Measurements from ENCODE around the gene HYAL1. TPM values are rescaled to one million over a fixed set of nuclear protein-coding genes. Genes with fewer than 3 reads are reported as not detected.

The HYAL1 gene
- total RNA-seq, 2 donors from 2014 or later = 2.0 TPM

GRCh38 chr3:50259432-50260026 lies 43.8 kb downstream of the HYAL1 start:
- DNase-seq (ENCODE audit: low spot score) = no peak
- Histone ChIP-seq H3K9me3 (no peaks in the 10 kb centered on the region), H3K4me1 (replicated peaks) (peaks cover 16% of the 10 kb centered on the region), H3K4me3 (peak overlapping the region in 1 of 2 donors; percentile 62), H3K27ac (peak overlapping the region; percentile 96 to 98), H3K27me3 (replicated peaks; ENCODE audit: insufficient read depth) (no peaks in the 10 kb centered on the region), H3K36me3 (peaks cover 19 to 21% of the 10 kb centered on the region in 2 donors)
- TF ChIP-seq POLR2AphosphoS5 (IDR thresholded peaks at IDR 0.05) (no peak), POLR2A (IDR thresholded peaks at IDR 0.05) (no peak)
- TF ChIP-seq, protein P1, sequence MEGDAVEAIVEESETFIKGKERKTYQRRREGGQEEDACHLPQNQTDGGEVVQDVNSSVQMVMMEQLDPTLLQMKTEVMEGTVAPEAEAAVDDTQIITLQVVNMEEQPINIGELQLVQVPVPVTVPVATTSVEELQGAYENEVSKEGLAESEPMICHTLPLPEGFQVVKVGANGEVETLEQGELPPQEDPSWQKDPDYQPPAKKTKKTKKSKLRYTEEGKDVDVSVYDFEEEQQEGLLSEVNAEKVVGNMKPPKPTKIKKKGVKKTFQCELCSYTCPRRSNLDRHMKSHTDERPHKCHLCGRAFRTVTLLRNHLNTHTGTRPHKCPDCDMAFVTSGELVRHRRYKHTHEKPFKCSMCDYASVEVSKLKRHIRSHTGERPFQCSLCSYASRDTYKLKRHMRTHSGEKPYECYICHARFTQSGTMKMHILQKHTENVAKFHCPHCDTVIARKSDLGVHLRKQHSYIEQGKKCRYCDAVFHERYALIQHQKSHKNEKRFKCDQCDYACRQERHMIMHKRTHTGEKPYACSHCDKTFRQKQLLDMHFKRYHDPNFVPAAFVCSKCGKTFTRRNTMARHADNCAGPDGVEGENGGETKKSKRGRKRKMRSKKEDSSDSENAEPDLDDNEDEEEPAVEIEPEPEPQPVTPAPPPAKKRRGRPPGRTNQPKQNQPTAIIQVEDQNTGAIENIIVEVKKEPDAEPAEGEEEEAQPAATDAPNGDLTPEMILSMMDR (IDR thresholded peaks at IDR 0.05) = no peak
- intact Hi-C loops (cut with DNase I) = loop anchor here (1.0 to 2.0 kb wide), 2 partner anchors 13 to 63 kb away; partner anchors contain the start of gene HYAL2
- 62% methylated on average over 14 of the region's 18 CpGs for WGBS

DNA sequence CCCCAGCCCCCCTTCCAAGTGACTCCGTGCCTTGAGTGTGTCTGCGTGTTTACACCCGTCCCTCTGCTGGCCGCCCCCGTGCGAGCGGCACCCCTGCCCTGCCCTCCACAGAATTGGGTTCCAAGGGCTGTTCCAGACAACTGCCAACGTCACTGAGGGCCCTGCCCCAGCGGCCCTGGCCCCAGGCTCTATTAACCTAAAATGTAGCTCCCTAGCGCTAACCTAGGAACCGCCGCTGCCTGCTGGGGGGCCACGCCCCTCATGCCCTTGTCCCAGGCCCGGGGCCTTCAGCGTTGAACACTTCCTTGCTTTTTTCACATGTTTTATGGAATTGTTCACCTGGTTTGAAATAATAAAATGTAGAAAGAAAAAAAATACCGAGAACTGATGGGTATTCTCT lies 44.4 kb downstream of the HYAL1 start:
- Histone ChIP-seq H3K9me3 (no peaks in the 10 kb centered on the region), H3K36me3 (peaks cover 19 to 21% of the 10 kb centered on the region in 2 donors), H3K27ac (peak overlapping the region; percentile 96 to 98), H3K4me3 (no peak overlapping the region), H3K27me3 (replicated peaks; ENCODE audit: insufficient read depth) (no peaks in the 10 kb centered on the region), H3K4me1 (replicated peaks) (peaks cover 16% of the 10 kb centered on the region)
- intact Hi-C loops (cut with DNase I) = no loop called here
- DNase-seq (ENCODE audit: low spot score) = no peak
- TF ChIP-seq, protein P1 (IDR thresholded peaks at IDR 0.05) = no peak
- TF ChIP-seq POLR2AphosphoS5 (IDR thresholded peaks at IDR 0.05) (no peak), POLR2A (IDR thresholded peaks at IDR 0.05) (no peak)
- WGBS = 57% methylated on average over 16 of the region's 16 CpGs

DNA sequence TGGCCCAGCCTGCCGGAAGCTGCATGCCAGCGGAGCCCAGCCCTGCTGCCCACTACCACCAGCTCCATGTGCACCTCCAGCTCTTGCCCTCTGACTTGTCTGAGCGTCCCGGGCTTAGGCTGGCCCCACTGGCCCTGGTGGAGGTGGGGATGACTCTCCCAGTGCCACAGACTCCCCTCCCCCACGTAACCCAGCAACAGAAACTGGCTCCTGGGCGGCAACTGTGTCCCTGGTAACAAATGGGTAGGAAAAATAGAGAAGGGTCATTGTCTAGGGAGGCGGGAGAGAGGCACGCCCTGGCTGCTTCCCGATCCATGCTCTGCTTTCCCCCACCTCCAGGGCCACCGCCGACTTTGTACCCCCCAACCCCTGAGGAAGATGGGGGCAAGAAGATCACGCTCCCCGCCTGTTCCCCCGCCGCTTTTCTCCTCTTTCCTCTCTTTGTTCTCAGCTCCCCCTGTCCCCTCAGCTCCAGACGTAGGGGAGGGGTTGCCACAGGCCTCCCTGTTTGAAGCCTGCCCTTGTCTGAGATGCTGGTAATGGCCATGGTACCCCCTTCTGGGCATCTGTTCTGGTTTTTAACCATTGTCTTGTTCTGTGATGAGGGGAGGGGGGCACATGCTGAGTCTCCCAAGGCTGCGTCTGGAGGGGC lies 45.2 kb downstream of the HYAL1 start:
- 77% methylated on average over 15 of the region's 17 CpGs for whole genome bisulfite sequencing
- TF ChIP-seq POLR2AphosphoS5 (IDR thresholded peaks at IDR 0.05) = no peak
- Histone ChIP-seq H3K4me1 (replicated peaks) (peaks cover 16% of the 10 kb centered on the region), H3K27me3 (replicated peaks; ENCODE audit: insufficient read depth) (no peaks in the 10 kb centered on the region), H3K9me3 (no peaks in the 10 kb centered on the region), H3K27ac (peak overlapping the region in 1 of 2 donors; percentile 96), H3K36me3 (peaks cover 19 to 21% of the 10 kb centered on the region in 2 donors), H3K4me3 (no peak overlapping the region)
- no peak for DNase-seq (ENCODE audit: low spot score)
- intact Hi-C loops (cut with DNase I) = no loop called here

DNA sequence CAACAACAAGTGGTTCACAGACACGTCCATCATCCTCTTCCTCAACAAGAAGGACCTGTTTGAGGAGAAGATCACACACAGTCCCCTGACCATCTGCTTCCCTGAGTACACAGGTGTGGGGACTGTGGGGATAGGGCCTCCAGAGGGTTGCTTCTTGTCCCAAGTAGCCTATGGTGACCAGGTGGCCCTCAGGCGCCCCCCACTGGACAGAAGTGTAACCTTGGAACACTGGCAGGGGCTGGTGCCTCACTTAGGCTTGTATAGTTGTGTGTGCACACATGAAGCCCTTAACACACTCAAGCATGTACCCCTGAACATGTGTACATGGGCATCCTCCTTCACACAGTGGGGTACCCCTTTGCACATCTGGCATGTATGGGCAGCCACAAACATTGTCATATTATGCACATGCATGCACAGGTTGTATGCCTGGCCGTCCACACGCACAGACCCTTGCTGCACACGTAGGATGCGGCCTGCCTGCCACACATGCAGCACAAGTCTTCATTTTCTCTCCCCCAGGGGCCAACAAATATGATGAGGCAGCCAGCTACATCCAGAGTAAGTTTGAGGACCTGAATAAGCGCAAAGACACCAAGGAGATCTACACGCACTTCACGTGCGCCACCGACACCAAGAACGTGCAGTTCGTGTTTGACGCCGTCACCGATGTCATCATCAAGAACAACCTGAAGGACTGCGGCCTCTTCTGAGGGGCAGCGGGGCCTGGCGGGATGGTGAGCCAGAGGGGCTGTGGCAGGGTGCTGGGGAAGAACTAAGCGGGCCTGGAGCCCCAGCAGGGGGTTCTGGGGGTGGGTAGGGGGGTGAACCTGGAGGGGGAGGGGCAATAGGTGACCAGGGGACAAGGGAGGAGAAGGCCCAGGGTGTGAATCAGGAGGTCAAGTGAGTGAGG lies 46.1 kb downstream of the HYAL1 start:
- H3K4me3 ChIP-seq = no peak overlapping the region
- no peaks in the 10 kb centered on the region for H3K9me3 ChIP-seq
- H3K27me3 ChIP-seq (replicated peaks; ENCODE audit: insufficient read depth) = no peaks in the 10 kb centered on the region
- peaks cover 16% of the 10 kb centered on the region for H3K4me1 ChIP-seq (replicated peaks)
- DNase-seq (ENCODE audit: low spot score) = no peak
- H3K27ac ChIP-seq = no peak overlapping the region
- WGBS = 90% methylated on average over 20 of the region's 20 CpGs
- H3K36me3 ChIP-seq = peaks cover 19 to 21% of the 10 kb centered on the region in 2 donors
- intact Hi-C loops (cut with DNase I) = no loop called here
- no peak for TF ChIP-seq POLR2AphosphoS5 (IDR thresholded peaks at IDR 0.05)
- TF ChIP-seq, protein P1 (IDR thresholded peaks at IDR 0.05) = peak in 3 of 4 experiments; percentile 35 to 48 (median 41)

GRCh38 chr3:50255251-50255615 lies 48.1 kb downstream of the HYAL1 start:
- H3K27ac ChIP-seq = peak overlapping the region; percentile 42 to 57
- DNase-seq (ENCODE audit: low spot score) = no peak
- TF ChIP-seq POLR2AphosphoS5 (IDR thresholded peaks at IDR 0.05) (no peak), POLR2A (IDR thresholded peaks at IDR 0.05) (no peak)
- TF ChIP-seq, protein P1 (IDR thresholded peaks at IDR 0.05) = no peak
- 38% methylated on average over 9 of the region's 9 CpGs for WGBS
- intact Hi-C loops (cut with DNase I) = no loop called here
- H3K4me3 ChIP-seq = no peak overlapping the region
- H3K27me3 ChIP-seq (replicated peaks; ENCODE audit: insufficient read depth) = no peaks in the 10 kb centered on the region
- H3K36me3 ChIP-seq = peaks cover 19 to 21% of the 10 kb centered on the region in 2 donors
- peaks cover 4% of the 10 kb centered on the region for H3K4me1 ChIP-seq (replicated peaks)
- no peaks in the 10 kb centered on the region for H3K9me3 ChIP-seq

All from prostate gland (tissue), 2 donors.